KMS-11 (cell line): ENCODE results near the gene UBE2D3.

ENCODE experiments used
- H2AFZ ChIP-seq: fragments of 200-600 bp; sonication (generic); 2 replicates; pipeline ENCODE4 v1.6.1; 2016; ENCODE audit warnings: antibody characterized with exemption, mixed run types, low read depth
- H3K27ac ChIP-seq: fragments of 200-600 bp; sonication (generic); 2 replicates; pipeline ENCODE4 v1.6.1; 2016; ENCODE audit warnings: mild to moderate bottlenecking, mixed run types
- H3K27me3 ChIP-seq: fragments of 200-600 bp; sonication (generic); 2 replicates; pipeline ENCODE4 v1.6.1; 2017; ENCODE audit warnings: mild to moderate bottlenecking, low read depth, mixed run types, moderate library complexity; ENCODE audit not compliant: insufficient read depth
- H3K36me3 ChIP-seq: fragments of 200-600 bp; sonication (generic); 2 replicates; pipeline ENCODE4 v1.6.1; 2017; ENCODE audit warnings: mild to moderate bottlenecking, mixed run types; ENCODE audit not compliant: insufficient read depth
- H3K4me1 ChIP-seq: fragments of 200-600 bp; sonication (generic); 2 replicates; pipeline ENCODE4 v1.6.1; 2016; ENCODE audit warnings: mild to moderate bottlenecking, low read depth, mixed run types; ENCODE audit not compliant: poor library complexity, severe bottlenecking
- H3K4me2 ChIP-seq: fragments of 200-600 bp; sonication (generic); 2 replicates; pipeline ENCODE4 v1.7.0; 2016; ENCODE audit warnings: mild to moderate bottlenecking, mixed run types
- H3K4me3 ChIP-seq: fragments of 200-600 bp; sonication (generic); IDR thresholded peaks from 2 replicates; pipeline ENCODE4 v1.6.1; 2017; ENCODE audit warnings: low read depth, low read length, mixed read lengths; ENCODE audit not compliant: insufficient read depth
- H3K79me2 ChIP-seq: fragments of 200-600 bp; sonication (generic); 2 replicates; pipeline ENCODE4 v1.6.1; 2016; ENCODE audit warnings: low read depth, mixed run types; ENCODE audit not compliant: insufficient read depth
- H3K9ac ChIP-seq: fragments of 200-600 bp; sonication (generic); 2 replicates; pipeline ENCODE4 v1.6.1; 2016; ENCODE audit warnings: mild to moderate bottlenecking, mixed run types
- H4K20me1 ChIP-seq: fragments of 200-600 bp; sonication (generic); 2 replicates; pipeline ENCODE4 v1.6.1; 2016; ENCODE audit warnings: mild to moderate bottlenecking, mixed run types; ENCODE audit not compliant: insufficient read depth
- CTCF ChIP-seq: fragments of 200-600 bp; sonication (generic); conservative IDR thresholded peaks from 2 replicates; pipeline ENCODE4 v1.6.1; 2017; ENCODE audit warnings: low read depth, mild to moderate bottlenecking, antibody characterized with exemption, low read length, moderate library complexity, mixed read lengths

The UBE2D3 gene

GRCh38 chr4:102826890-102827673, at the start of gene UBE2D3:
TSS of gene UBE2D3 (minus strand) at chr4:102827551. CDS start at chr4:102826508, 1,043 bp downstream.
- Histone ChIP-seq H3K4me1 (peaks cover 44% of the 10 kb centered on the region), H2AFZ (peak within 1 kb of the TSS; percentile 53), H3K27me3 (no peaks in the 10 kb centered on the region), H3K4me2 (peak within 1 kb of the TSS; percentile 89), H3K4me3 (peak within 1 kb of the TSS; percentile 51), H3K9ac (peak within 1 kb of the TSS; percentile 99), H4K20me1 (peaks cover 33% of the 10 kb centered on the region), H3K27ac (peak within 1 kb of the TSS; percentile 99), H3K79me2 (peaks cover 61% of the 10 kb centered on the region), H3K36me3 (peaks cover 11% of the 10 kb centered on the region; the same call in 1 of the 2 replicates)
- TF ChIP-seq CTCF = no peak

GRCh38 chr4:102871772-102872171, 44.4 kb upstream of the UBE2D3 start:
- Histone ChIP-seq H3K79me2 (peaks cover 84% of the 10 kb centered on the region), H3K27ac (peak overlapping the region; percentile 100; the same call in 1 of the 2 replicates), H3K4me1 (peaks cover 40% of the 10 kb centered on the region), H3K27me3 (no peaks in the 10 kb centered on the region), H3K4me2 (peak overlapping the region; percentile 91), H3K9ac (peak overlapping the region; percentile 98), H4K20me1 (no peaks in the 10 kb centered on the region), H3K36me3 (peaks cover 10% of the 10 kb centered on the region; the same call in 1 of the 2 replicates), H3K4me3 (no peak overlapping the region), H2AFZ (no peak overlapping the region)
- no peak for TF ChIP-seq CTCF

- Histone ChIP-seq H4K20me1 (no peaks in the 10 kb centered on the region), H3K4me1 (peaks cover 61% of the 10 kb centered on the region), H3K27me3 (no peaks in the 10 kb centered on the region), H3K79me2 (peaks cover 89% of the 10 kb centered on the region), H3K27ac (peak overlapping the region; percentile 100), H3K4me2 (peak overlapping the region; percentile 91), H3K9ac (peak overlapping the region; percentile 98), H2AFZ (peak overlapping the region; percentile 50; the same call in 1 of the 2 replicates), H3K36me3 (peaks cover 10% of the 10 kb centered on the region; the same call in 1 of the 2 replicates), H3K4me3 (peak overlapping the region; percentile 57)
- no peak for TF ChIP-seq CTCF
These were observed 42.3 kb upstream of the UBE2D3 start for GRCh38 chr4:102869569-102870197.

- Histone ChIP-seq H3K4me3 (peak within 1 kb of the TSS; percentile 57), H3K27ac (peak within 1 kb of the TSS; percentile 100), H3K4me1 (peaks cover 68% of the 10 kb centered on the region), H3K4me2 (peak within 1 kb of the TSS; percentile 97), H2AFZ (peak within 1 kb of the TSS; percentile 50), H4K20me1 (no peaks in the 10 kb centered on the region), H3K27me3 (no peaks in the 10 kb centered on the region), H3K9ac (peak within 1 kb of the TSS; percentile 98), H3K79me2 (peaks cover 89% of the 10 kb centered on the region), H3K36me3 (peaks cover 5% of the 10 kb centered on the region; the same call in 1 of the 2 replicates)
- peak; percentile 18; the same call in 1 of the 2 replicates for TF ChIP-seq CTCF
These were observed 41.6 kb upstream of the UBE2D3 start, which contains the start of gene CISD2 for GRCh38 chr4:102868781-102869568. TSS of gene CISD2 (plus strand) at chr4:102868992. CDS start at chr4:102869085, 93 bp downstream.
